ENCODE results near the gene GPR62. TPM values are rescaled to one million over a fixed set of nuclear protein-coding genes. Genes with fewer than 3 reads are reported as not detected.
"Not testable (repeated sequence)": the region's sequence is repeated elsewhere in the genome, so short reads cannot be mapped to it uniquely, and the experiment has no call there.

The GPR62 gene
- total RNA-seq, 2 donors from 2014 or later = not detected

GRCh38 chr3:51928438-51928837, 26.7 kb upstream of the GPR62 start:
- no peak overlapping the region for H3K27ac ChIP-seq
- no peaks in the 10 kb centered on the region for H3K36me3 ChIP-seq
- intact Hi-C loops (cut with DNase I) = no loop called here
- H3K27me3 ChIP-seq = no peaks in the 10 kb centered on the region
- no peak for TF ChIP-seq CTCF (IDR thresholded peaks at IDR 0.05)
- no peak overlapping the region for H3K4me3 ChIP-seq
- H3K9ac ChIP-seq (ENCODE audit: low read depth in 2 of 2, low read length in 2 of 2) = no peak overlapping the region
- DNase-seq = no peak
- no peaks in the 10 kb centered on the region for H3K4me1 ChIP-seq
- no peaks in the 10 kb centered on the region for H3K9me3 ChIP-seq

- intact Hi-C loops (cut with DNase I); H3K27ac ChIP-seq; H3K36me3 ChIP-seq: not testable (repeated sequence)
These were observed 26.2 kb upstream of the GPR62 start for GRCh38 chr3:51928981-51929380.

GRCh38 chr3:51929420-51930003, 25.7 kb upstream of the GPR62 start:
- no peak overlapping the region for H3K9ac ChIP-seq (ENCODE audit: low read depth in 2 of 2, low read length in 2 of 2)
- no peaks in the 10 kb centered on the region for H3K9me3 ChIP-seq
- no peaks in the 10 kb centered on the region for H3K4me1 ChIP-seq
- no peak overlapping the region for H3K27ac ChIP-seq
- no peak for DNase-seq
- intact Hi-C loops (cut with DNase I) = no loop called here
- no peaks in the 10 kb centered on the region for H3K27me3 ChIP-seq
- no peaks in the 10 kb centered on the region for H3K36me3 ChIP-seq
- no peak for TF ChIP-seq CTCF (IDR thresholded peaks at IDR 0.05)
- no peak overlapping the region for H3K4me3 ChIP-seq

More at GRCh38 chr3:51928981-51929380, 26.2 kb upstream of the GPR62 start:
- H3K9me3 ChIP-seq; H3K9ac ChIP-seq (ENCODE audit: low read depth in 2 of 2, low read length in 2 of 2); H3K27me3 ChIP-seq; H3K4me3 ChIP-seq; DNase-seq; H3K4me1 ChIP-seq: not testable (repeated sequence)

- H3K9me3 ChIP-seq = no peaks in the 10 kb centered on the region
- H3K4me1 ChIP-seq = no peaks in the 10 kb centered on the region
- no peak for TF ChIP-seq CTCF (IDR thresholded peaks at IDR 0.05)
- no peak overlapping the region for H3K27ac ChIP-seq
- intact Hi-C loops (cut with DNase I) = no loop called here
- no peaks in the 10 kb centered on the region for H3K27me3 ChIP-seq
- no peak for DNase-seq
- H3K36me3 ChIP-seq = no peaks in the 10 kb centered on the region
- no peak overlapping the region for H3K4me3 ChIP-seq
- no peak overlapping the region for H3K9ac ChIP-seq (ENCODE audit: low read depth in 2 of 2, low read length in 2 of 2)
These were observed 24.7 kb upstream of the GPR62 start for GRCh38 chr3:51930439-51930838.

GRCh38 chr3:51931756-51932155, 23.4 kb upstream of the GPR62 start:
- Histone ChIP-seq H3K27me3 (no peaks in the 10 kb centered on the region), H3K4me1 (no peaks in the 10 kb centered on the region), H3K4me3 (no peak overlapping the region), H3K9ac (ENCODE audit: low read depth in 2 of 2, low read length in 2 of 2) (no peak overlapping the region), H3K36me3 (no peaks in the 10 kb centered on the region), H3K9me3 (no peaks in the 10 kb centered on the region), H3K27ac (no peak overlapping the region)
- TF ChIP-seq CTCF (IDR thresholded peaks at IDR 0.05) = no peak
- DNase-seq = no peak
- intact Hi-C loops (cut with DNase I) = no loop called here

- no peaks in the 10 kb centered on the region for H3K27me3 ChIP-seq
- no peak for TF ChIP-seq CTCF (IDR thresholded peaks at IDR 0.05)
- no peak for DNase-seq
These were observed 22.5 kb upstream of the GPR62 start for GRCh38 chr3:51932471-51933370.

More at GRCh38 chr3:51932471-51933370, 22.5 kb upstream of the GPR62 start:
- intact Hi-C loops (cut with DNase I) = no loop called here
- Histone ChIP-seq H3K4me3 (no peak overlapping the region), H3K9me3 (no peaks in the 10 kb centered on the region), H3K27ac (no peak overlapping the region), H3K9ac (ENCODE audit: low read depth in 2 of 2, low read length in 2 of 2) (no peak overlapping the region), H3K4me1 (no peaks in the 10 kb centered on the region), H3K36me3 (no peaks in the 10 kb centered on the region)

Measured in colonic mucosa (tissue), 4 donors.